ENCODE results near the gene SFXN5. TPM values are rescaled to one million over a fixed set of nuclear protein-coding genes. Genes with fewer than 3 reads are reported as not detected.

SFXN5 gene
- total and polyA plus RNA-seq, 7 donors, result 5.1 to 17.1 (median 12.2) TPM

GRCh38 chr2:72982219-72982618 lies 89.3 kb downstream of the SFXN5 start:
- Histone ChIP-seq H3K9me3 (no peaks in the 10 kb centered on the region), H3K27ac (no peak overlapping the region), H3K4me1 (peaks cover 42% of the 10 kb centered on the region), H3K27me3 (ENCODE audit: insufficient read depth in 3 of 3, low read length in 2 of 3) (no peaks in the 10 kb centered on the region), H3K36me3 (ENCODE audit: insufficient read depth in 1 of 2, low read depth in 1 of 2) (peaks cover 0 to 10% of the 10 kb centered on the region in 2 donors), H3K4me3 (no peak overlapping the region)
- intact Hi-C loops (cut with DNase I), result no loop called here
- DNase-seq, result peak in 1 of 2 donors; percentile 7
- WGBS, 3 donors, result 71 to 98% (median 74%) methylated on average over 2 of the region's 2 CpGs
- no peak for TF ChIP-seq CTCF (IDR thresholded peaks at IDR 0.05)
- no peak for ATAC-seq

- intact Hi-C loops (cut with DNase I), result no loop called here
- no peak overlapping the region for H3K27ac ChIP-seq
- DNase-seq, result peak in 1 of 2 donors; percentile 38
- 68 to 90% (median 83%) methylated on average over 5 of the region's 5 CpGs for WGBS, 3 donors
- H3K36me3 ChIP-seq (ENCODE audit: insufficient read depth in 1 of 2, low read depth in 1 of 2), result peaks cover 0 to 5% of the 10 kb centered on the region in 2 donors
- H3K27me3 ChIP-seq (ENCODE audit: insufficient read depth in 3 of 3, low read length in 2 of 3), result no peaks in the 10 kb centered on the region
- H3K4me1 ChIP-seq, result peaks cover 42% of the 10 kb centered on the region
- no peak overlapping the region for H3K4me3 ChIP-seq
- ATAC-seq, result peak in 1 of 4 donors; percentile 4
- TF ChIP-seq CTCF (IDR thresholded peaks at IDR 0.05), result no peak
- no peaks in the 10 kb centered on the region for H3K9me3 ChIP-seq
These were observed 90.0 kb downstream of the SFXN5 start for GRCh38 chr2:72981536-72981935.

GRCh38 chr2:72980535-72981217 lies 90.8 kb downstream of the SFXN5 start:
- ATAC-seq, result no peak
- TF ChIP-seq CTCF (IDR thresholded peaks at IDR 0.05), result no peak
- Histone ChIP-seq H3K4me1 (peaks cover 42% of the 10 kb centered on the region), H3K4me3 (no peak overlapping the region), H3K9me3 (no peaks in the 10 kb centered on the region), H3K27me3 (ENCODE audit: insufficient read depth in 3 of 3, low read length in 2 of 3) (no peaks in the 10 kb centered on the region), H3K36me3 (ENCODE audit: insufficient read depth in 1 of 2, low read depth in 1 of 2) (no peaks in the 10 kb centered on the region), H3K27ac (no peak overlapping the region)
- intact Hi-C loops (cut with DNase I), result no loop called here
- WGBS, 3 donors, result 62 to 91% (median 75%) methylated on average over 11 of the region's 11 CpGs
- peak in 1 of 2 donors; percentile 18 for DNase-seq

- DNase-seq (peak in 1 of 2 donors; percentile 3), ATAC-seq (no peak)
- no peaks in the 10 kb centered on the region for H3K36me3 ChIP-seq (ENCODE audit: insufficient read depth in 1 of 2, low read depth in 1 of 2)
- 45 to 63% (median 50%) methylated on average over 3 of the region's 3 CpGs for WGBS, 3 donors
- no peaks in the 10 kb centered on the region for H3K9me3 ChIP-seq
- H3K4me1 ChIP-seq, result peaks cover 40% of the 10 kb centered on the region
- H3K27ac ChIP-seq, result no peak overlapping the region
- intact Hi-C loops (cut with DNase I), result no loop called here
- no peak for TF ChIP-seq CTCF (IDR thresholded peaks at IDR 0.05)
- no peaks in the 10 kb centered on the region for H3K27me3 ChIP-seq (ENCODE audit: insufficient read depth in 3 of 3, low read length in 2 of 3)
- no peak overlapping the region for H3K4me3 ChIP-seq
These were observed 91.6 kb downstream of the SFXN5 start for GRCh38 chr2:72979896-72980295.

- H3K27ac ChIP-seq, result no peak overlapping the region
- H3K4me3 ChIP-seq, result no peak overlapping the region
- DNase-seq (peak in 1 of 2 donors; percentile 1), ATAC-seq (no peak)
- H3K27me3 ChIP-seq (ENCODE audit: insufficient read depth in 3 of 3, low read length in 2 of 3), result no peaks in the 10 kb centered on the region
- no peaks in the 10 kb centered on the region for H3K9me3 ChIP-seq
- 66 to 79% (median 66%) methylated on average over 3 of the region's 3 CpGs for WGBS, 3 donors
- H3K4me1 ChIP-seq, result peaks cover 10% of the 10 kb centered on the region
- no peak for TF ChIP-seq CTCF (IDR thresholded peaks at IDR 0.05)
- intact Hi-C loops (cut with DNase I), result no loop called here
- peaks cover 0 to 7% of the 10 kb centered on the region in 2 donors for H3K36me3 ChIP-seq (ENCODE audit: insufficient read depth in 1 of 2, low read depth in 1 of 2)
These were observed 96.5 kb downstream of the SFXN5 start for GRCh38 chr2:72975017-72975416.

All from psoas muscle (tissue), 8 donors.